ENCODE results near the gene CREBBP.

- no peak for TF ChIP-seq CTCF (IDR thresholded peaks at IDR 0.05)
- no peak for TF ChIP-seq POLR2AphosphoS5 (IDR thresholded peaks at IDR 0.05)
- TF ChIP-seq POLR2A (IDR thresholded peaks at IDR 0.05) = no peak
- TF ChIP-seq EP300 (IDR thresholded peaks at IDR 0.05) = no peak
These were observed 97.9 kb downstream of the CREBBP start for GRCh38 chr16:3782566-3782965.
